HG03039 (cell line): ENCODE measurements around the gene KRI1.
"Not testable (repeated sequence)": the region's sequence is repeated elsewhere in the genome, so short reads cannot be mapped to it uniquely, and the experiment has no call there.

Source experiments
- ATAC-seq: cut with Tn5 transposase; IDR thresholded peaks from one replicate; pipeline ENCODE4 v1.9.1; 2021; ENCODE audit warnings: mild to moderate bottlenecking, moderate library complexity; ENCODE audit not compliant: unreplicated experiment

Gene KRI1

DNA sequence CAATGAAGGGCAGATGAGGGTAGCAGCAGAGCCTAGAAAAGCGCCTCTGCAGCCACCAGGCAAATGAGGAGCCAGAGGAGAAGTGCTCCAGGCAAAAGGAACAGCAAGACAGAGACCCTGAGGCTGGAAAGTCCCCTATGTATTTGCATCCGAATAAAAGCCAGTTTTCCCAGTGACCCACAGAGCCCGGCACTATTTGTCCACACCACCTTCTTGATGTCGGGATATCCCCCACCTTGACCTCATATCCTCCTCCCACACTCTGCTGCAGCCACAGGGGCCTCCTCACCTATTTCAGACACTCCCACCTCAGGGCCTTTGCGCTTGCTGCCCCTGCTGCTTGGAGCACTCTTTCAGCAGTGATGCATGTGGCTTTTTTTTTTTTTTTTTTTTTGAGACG is 15.5 kb downstream of the KRI1 start:
- no peak for ATAC-seq

DNA sequence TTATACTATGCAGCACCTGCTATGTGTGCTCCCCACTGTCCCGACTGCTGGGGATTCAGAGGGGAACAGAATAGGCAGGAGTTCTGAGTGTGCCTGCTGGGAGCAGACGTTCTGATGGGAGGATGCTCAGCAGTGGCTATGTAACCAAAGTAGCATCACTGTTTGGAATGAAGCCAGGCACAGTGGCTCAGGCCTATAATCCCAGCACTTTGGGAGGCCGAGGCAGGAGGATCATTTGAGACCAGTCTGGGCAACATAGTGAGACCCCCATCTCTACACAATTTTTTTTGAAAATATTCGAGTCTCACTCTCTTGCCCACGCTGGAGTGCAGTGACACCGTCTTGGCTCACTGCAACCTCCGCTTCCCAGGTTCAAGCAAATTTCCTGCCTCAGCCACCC is 16.1 kb downstream of the KRI1 start:
- no peak for ATAC-seq

DNA sequence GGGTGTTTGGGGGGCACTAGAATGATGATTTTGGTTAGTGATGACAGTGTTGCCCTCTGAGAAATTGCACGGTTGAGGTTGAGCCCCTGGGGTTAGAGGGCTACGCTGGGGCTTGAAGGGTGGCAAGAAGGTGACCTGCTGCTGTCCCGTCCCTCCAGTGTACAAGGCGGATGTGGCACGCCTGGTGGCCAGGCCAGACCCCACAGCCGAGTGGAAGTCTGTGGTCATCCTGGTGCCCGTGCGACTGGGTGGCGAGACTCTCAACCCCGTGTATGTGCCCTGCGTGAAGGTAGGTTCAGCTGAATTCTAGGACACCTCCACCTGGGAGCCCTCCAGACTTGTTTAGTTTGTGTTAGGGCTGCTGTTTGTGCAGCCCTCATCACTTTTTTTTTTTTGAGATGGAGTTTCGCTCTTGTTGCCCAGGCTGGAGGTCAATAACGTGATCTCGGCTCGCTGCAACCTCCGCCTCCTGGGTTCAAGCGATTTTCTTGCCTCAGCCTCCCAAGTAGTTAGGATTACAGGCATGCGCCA is 17.0 kb downstream of the KRI1 start:
- no peak for ATAC-seq

DNA sequence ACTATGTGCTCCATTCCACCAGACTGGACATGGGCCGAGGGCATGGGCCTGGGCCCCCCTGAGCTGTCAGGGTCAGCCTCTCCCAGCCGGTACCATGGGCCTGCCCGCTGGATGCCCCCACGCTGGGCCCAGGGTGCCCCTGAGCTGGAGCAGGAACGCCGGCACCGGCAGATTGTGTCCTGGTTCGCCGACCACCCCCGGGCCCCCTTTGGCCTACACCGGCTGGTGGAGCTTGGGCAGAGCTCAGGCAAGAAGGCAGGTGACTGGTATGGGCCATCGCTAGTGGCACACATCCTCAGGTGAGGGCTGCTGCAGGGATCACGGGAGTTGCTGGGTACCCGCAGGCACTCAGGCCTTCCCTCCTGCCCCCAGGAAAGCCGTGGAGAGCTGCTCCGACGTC is 19.0 kb downstream of the KRI1 start:
- no peak for ATAC-seq

DNA sequence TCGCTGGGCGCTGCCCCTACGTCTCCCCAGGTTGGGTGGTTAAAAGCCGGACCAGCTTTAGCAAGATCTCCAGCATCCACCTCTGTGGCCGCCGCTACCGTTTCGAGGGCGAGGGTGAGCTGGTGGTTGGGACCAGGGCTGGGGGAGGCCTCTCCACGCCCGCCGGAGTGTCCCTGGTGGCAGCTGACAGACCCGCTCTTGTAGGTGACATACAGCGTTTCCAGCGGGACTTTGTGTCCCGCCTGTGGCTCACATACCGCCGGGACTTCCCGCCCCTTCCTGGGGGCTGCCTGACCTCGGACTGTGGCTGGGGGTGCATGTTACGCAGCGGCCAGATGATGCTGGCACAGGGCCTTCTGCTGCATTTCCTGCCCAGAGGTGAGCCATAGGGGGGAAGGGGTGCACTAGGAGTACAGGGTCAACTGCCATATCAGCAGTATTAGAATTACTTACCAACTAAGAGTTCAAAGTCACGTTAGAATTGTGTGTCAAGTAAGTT is 21.0 kb downstream of the KRI1 start:
- no peak for ATAC-seq

DNA sequence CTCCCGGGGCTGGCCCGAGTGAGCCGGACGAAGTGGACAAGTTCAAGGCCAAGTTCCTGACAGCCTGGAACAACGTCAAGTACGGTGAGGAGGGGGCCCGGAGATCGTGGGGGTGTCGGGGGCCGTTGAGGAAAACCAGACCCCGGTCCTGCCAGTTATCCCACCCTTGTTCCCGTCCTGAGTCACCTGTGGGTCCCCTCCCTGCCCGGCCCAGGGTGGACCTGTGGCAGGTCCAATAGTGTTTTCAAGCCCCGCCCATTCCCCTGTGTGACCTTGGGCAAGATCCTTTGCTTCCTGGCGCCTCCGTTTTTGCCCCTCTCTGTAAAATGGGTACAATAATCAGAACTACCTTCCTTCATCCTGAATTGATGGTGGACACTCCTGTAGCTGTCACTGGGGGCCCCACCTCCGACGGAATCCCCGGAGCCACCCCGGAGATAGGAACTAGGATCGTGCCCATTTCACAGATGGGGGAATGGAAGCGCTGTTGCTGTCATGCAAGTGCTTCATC is 21.5 kb downstream of the KRI1 start:
- ATAC-seq = peak; percentile 10

DNA sequence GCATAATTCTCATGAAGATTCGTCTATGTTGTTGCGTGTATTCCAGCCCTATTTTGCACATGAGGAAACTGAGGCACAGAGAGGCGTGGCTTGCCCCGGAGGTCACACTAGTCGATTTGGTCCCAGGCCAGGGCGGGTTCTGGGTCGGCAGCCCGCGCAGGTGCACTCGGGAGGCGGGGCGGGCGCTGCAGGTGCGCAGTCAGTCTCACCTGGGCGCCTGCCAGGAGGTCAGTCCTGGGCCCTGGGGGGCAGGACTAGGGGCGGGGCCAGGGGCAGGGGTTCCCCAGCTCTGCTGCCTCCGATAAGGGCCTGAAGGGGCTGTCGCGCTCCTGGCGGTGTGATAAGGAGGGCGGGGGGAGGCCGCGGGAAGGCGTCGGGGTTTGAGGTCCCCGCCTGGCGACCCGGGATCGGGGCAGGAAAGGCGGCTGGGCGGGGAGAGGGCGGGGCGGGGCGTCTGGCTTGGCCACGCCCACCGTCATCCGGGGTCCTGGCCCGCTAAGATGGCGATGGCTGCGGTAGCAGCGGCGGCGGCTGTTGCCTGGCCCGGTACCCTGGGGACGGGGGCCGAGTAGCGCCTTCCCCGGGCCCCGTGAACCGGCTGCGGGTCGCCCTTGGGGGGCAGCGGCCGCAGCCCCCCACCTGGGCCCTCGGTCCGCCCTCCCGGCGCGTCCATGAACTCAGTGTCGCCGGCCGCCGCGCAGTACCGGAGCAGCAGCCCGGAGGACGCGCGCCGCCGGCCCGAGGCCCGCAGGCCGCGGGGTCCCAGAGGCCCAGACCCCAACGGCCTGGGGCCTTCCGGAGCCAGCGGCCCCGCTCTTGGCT is 22.2 kb downstream of the KRI1 start, which contains the start of gene ATG4D:
Gene ATG4D, plus strand, starts transcription at position 485 of the 822 bp plus-strand sequence. Its CDS starts 187 bp downstream, at position 672.
- ATAC-seq = peak; percentile 62

DNA sequence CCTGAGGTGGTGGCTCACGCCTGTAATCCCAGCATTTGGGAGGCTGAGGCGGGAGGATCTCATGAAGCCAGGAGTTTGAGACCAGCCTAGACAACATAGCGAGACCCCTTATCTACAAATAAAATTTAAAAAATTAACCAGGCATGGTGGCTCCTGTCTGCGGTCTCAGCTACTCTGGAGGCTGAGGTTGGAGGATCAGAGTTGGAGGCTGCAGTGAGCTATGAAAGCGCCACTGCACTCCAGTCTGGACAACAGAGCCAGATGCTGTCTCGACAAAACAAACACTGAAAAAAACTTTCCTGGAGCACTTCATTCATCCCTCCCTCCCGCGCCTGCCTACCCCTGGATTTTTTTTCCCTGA is 22.8 kb downstream of the KRI1 start:
- ATAC-seq = no peak

DNA sequence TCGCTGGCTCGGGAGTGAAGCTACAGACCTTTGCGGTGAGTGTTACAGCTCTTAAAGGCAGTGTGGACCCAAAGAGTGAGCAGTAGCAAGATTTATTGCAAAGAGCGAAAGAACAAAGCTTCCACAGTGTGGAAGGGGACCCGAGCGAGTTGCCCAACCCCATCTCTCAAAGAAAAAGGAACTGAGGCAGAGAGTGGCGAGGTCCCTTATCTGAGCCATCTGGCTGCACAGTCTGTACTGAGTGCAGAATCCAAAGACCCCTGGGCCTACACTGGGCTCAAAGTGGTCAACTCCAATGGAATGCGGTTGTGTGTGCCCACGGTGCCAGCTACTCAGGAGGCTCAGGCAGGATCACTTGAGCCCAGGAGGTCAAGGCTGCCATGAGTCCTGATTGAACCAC is 26.8 kb downstream of the KRI1 start:
- ATAC-seq = not testable (repeated sequence)

DNA sequence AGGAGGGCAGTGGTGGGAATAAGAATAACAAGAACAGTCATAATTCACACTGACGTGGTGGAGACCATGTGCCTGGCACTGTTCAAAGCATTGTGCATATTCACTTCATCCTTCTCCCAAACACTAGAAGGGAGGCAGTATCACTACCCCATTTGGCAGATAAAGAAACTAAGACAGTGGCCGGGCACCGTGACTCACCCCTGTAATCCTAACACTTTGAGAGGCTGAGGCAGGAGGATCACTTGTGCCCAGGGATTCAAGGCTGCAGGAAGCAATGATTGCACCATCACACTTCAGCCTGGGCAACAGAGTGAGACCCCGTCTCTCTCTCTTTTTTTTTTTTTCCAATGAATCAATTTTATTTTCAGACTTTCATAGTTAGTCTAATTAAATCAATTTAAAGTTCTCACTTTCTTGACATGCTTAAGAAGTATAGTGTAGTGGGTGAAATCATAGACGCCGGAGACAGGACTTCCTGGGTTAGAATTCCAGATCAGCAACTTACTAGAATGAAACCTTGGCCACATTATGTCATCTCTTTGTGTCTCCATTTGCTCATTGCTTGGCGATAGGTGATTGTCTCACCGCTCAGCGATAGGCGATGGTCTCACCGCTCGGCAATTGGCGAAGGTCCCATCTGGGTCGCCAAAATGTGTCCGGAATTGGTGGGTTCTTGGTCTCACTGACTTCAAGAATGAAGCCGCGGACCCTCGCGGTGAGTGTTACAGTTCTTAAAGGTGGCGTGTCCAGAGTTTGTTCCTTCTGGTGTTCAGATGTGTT is 27.4 kb downstream of the KRI1 start:
- no peak for ATAC-seq

DNA sequence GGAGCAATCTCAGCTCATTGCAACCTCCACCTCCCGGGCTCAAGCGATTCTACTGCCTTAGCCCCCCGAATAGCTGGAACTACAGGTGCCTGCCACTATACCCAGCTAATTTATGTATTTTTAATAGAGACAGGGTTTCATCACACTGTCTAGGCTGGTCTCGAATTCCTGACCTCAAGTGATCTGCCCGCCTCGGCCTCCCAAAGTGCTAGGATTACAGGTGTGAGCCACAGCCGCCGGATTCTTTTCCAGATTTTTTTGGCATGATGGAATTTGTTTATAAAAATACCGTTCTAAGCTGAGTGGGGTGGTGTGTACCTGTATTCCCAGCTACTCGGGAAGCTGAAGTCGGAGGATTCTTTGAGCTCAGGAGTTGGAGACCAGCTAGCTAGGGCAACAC is 28.1 kb downstream of the KRI1 start:
- ATAC-seq = no peak

DNA sequence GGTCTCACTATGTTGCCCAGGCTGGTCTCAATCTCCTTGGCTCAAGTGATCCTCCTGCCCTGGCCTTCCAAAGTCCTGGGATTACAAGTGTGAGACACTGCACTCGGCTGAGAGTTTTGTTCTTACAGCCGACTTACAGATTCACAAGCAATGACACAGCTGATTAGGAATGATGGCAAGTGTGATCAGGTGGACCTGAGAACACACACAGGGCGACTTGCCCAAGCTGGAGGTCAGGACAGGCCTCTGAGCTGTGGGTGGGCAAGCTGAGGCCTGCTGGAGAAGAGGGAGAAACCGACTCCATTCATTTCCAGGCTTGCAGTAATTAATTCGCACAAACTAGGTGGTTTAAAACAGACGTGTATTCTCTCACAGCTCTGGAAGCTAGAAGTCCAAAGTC is 30.2 kb downstream of the KRI1 start:
- ATAC-seq = no peak

DNA sequence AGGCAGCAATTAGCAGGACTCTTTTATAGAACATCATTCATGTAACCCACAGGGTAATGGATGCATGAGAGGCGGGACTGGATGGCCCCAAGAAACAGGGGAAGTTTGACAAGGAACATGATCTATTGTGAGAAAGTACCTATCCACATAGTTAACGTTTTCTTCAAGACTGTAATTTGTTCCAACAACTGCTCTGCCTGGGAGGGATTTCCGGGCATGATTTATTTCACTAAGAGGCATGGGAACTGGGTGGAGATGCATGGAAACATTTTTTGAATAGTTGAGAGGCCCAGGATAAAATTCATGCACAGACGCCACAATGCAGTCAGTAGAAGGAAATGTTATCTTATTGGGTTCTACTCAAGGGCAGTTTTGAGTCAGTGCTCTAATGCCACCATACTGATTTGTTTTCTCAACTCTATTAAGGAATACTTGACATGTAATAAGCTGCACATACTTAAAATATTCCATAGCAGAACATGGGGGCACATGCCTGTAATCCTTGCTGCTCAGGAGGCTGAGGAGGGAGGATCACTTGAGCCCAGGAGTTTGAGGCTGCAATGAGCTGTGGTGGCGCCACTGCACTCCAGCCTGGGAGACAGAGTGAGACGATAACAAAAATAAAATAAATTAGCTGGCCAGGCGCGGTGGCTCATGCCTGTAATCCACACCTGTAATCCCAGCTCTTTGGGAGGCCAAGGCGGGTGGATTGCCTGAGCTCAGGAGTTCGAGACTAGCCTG is 32.0 kb downstream of the KRI1 start:
- no peak for ATAC-seq

DNA sequence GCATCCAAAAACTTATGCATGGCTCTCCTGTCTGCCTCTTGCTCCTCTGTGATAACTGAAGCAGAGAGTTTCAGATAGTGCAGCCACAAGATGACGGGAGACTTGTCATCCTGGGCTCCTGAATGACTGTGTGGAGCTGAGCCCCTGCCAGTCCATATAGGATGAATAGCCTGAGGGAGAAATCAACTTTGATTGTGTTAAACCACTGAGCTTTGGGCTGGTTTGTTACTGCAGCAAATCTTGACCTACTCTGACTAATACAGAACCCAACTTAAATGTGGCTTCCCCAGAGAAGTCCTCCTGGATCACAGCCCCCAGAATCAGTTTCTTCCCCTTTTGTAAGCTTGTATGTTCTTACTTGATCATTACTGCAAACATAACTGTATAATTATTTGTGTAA is 33.4 kb downstream of the KRI1 start:
- ATAC-seq = no peak

DNA sequence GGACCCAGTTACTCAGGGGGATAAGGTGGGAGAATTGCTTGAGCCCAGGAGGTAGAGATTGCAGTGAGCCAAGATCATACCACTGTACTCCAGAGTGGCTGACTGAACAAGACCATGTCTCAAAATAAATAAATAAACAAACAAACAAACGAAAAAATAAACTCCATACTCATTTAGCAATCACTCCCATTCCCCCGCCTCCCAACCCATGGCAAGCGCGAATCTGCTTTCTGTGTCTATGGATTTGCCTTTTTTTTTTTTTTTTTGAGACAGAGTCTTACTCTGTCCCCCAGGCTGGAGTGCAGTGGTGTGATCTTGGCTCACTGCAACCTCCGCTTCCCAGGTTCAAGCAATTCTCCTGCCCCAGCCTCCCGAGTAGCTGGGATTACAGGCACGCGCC is 38.9 kb downstream of the KRI1 start:
- not testable (repeated sequence) for ATAC-seq

DNA sequence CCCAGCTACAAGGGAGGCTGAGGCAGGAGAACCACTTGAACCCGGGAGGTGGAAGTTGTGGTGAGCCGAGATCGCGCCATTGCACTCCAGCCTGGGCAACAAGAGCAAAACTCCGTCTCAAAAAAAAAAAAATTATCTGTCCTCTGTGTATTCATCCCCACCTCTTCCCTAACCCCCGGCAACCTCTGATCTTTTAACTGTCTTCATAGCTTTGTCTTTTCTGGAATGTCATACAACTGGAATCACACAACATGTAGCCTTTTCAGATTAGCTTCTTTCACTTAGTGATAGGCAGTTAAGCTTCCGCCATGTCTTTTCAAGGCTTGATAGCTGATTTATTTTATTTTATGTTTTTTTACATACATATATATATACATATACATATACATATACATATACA is 40.2 kb downstream of the KRI1 start:
- ATAC-seq = no peak

DNA sequence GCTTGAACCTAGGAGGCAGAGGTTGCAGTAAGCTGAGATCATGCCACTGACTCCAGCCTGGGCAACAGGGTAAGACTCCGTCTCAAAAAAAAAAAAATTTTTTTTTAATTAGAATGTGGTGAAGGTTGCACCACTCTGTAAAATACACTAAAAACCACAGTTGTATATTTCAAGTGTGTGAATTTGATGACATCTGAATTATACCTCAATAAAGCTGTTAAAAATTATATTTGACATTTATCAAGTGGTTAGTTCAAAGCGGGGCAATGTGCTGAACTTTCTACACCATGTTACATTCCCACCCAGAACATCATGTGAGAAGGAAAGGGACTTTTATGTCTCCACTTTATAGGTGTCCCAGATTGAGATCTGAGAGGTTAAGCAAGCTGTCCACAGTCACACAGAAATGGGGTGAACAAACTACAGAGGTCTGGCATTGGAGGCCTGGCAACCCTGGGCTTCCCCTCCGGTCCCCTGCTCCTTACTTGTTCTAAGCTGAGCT is 42.6 kb downstream of the KRI1 start:
- ATAC-seq = no peak

DNA sequence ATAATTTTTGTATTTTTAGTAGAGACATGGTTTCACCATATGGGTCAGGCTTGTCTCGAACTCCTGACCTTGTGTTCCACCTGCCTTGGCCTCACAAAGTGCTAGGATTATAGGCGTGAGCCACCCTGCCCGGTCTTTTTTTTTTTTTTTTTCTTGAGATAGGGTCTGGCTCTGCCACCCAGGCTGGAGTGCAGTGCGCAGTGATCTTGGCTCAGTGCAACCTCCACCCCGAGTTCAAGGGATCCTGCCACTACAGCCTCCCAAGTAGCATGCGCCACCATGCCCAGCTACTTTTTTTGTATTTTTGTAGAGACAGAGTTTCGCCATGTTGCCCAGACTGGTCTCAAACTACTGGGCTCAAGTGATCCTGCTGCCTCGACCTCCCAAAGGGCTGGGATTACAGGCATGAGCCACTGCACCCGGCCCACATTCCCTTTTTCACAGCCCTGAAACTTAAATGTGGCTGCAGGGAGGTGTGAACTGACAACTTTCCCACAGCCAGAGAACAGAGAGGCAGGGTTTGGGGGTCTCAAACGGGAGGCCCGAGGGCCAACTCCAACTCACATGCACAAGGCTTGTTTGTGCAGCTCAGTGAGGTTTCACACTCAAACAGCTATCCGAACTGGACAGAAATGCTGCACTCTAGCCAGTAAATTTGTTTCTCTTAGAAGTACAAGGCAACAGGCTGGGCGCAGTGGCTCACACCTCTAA is 44.2 kb downstream of the KRI1 start:
- no peak for ATAC-seq

DNA sequence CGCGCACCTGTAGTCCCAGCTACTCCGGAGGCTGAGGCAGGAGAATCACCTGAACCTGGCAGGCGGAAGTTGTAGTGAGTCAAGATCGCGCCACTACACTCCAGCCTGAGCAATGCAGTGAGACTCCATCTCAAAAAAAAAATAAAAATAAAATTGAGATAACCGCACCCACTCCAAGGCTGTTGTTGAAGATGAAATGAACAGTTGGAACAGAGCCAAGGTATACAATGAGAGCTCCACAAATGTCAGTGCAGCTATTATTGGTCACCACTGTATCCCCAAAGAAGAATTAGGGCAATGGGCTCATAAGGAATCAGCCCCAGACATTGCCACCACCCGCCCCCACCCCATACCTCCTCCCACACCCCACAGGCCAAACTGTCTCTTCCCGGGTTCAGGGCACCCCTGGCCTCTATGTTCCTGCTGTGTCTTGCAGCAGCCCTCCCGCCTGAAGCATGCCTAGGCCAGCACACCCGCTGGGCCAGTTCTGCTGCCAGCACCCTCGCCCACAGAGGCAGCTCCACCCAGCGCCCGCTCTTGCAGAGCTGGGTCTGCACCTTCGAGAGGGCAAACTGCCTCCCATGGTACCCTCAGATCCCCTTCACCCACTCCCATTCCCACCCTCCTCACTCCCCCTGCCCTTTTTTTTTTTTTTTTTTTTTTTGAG is 45.0 kb downstream of the KRI1 start:
- ATAC-seq = no peak

DNA sequence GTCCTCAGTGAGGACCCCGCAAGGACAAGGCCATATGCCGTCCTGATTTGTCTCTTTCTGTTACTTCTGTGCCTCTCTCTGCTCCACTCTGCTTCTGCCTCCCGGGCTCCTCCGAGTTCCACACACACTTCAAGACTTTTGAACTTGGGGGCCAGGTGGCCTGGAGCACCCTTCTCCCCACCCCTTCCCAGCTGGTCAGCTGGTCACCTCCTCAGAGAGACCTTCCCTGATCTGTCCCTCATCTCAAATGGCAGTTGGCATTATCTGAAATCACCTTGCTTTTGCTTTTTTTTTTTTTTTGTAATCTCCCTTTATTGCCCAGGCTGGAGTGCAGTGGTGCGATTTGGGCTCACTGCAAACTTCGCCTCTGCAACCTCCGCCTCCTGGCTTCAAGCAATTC is 46.4 kb downstream of the KRI1 start:
- ATAC-seq = no peak
